NB4 (cell line): Measurements from ENCODE around the gene CACNA1B.

Source experiments
- MYC ChIP-seq: IDR thresholded peaks from 2 replicates; pipeline ENCODE4 v1.6.1; 2011; ENCODE audit warnings: low read depth, low read length
- POLR2A ChIP-seq: IDR thresholded peaks from 2 replicates; pipeline ENCODE4 v1.6.1; 2011; ENCODE audit warnings: mild to moderate bottlenecking; ENCODE audit not compliant: insufficient read length; ENCODE audit errors: extremely low read depth
- TF ChIP-seq, protein P1 (sequence below): IDR thresholded peaks from one replicate; pipeline ENCODE4 v1.5.1; 2012; ENCODE audit warnings: low read depth, low read length
- TF ChIP-seq, protein P2 (sequence below): IDR thresholded peaks from 2 replicates; pipeline ENCODE4 v1.6.1; 2011; ENCODE audit warnings: low read depth, low read length

DNA sequence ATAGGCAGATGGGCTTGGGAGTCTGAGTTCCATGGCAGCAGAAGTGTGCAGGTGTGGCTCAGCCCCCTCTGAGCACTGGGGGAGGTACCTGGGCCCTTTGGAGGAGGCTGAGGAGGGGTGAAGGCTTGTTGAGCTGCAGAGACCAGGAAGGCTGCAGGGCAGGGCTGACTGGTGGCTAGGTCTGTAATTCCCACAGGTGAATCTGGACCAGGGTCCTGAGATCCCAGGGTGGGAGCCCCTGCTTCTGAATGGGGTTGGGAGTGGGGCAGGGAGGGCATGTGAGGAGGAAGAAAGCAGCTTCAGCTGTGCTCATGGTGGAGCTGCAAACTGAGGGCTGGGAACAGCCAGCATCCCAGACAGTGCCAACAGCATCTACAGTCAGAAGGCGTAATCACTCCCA, 111.1 kb downstream of the CACNA1B start:
- TF ChIP-seq, protein P1, sequence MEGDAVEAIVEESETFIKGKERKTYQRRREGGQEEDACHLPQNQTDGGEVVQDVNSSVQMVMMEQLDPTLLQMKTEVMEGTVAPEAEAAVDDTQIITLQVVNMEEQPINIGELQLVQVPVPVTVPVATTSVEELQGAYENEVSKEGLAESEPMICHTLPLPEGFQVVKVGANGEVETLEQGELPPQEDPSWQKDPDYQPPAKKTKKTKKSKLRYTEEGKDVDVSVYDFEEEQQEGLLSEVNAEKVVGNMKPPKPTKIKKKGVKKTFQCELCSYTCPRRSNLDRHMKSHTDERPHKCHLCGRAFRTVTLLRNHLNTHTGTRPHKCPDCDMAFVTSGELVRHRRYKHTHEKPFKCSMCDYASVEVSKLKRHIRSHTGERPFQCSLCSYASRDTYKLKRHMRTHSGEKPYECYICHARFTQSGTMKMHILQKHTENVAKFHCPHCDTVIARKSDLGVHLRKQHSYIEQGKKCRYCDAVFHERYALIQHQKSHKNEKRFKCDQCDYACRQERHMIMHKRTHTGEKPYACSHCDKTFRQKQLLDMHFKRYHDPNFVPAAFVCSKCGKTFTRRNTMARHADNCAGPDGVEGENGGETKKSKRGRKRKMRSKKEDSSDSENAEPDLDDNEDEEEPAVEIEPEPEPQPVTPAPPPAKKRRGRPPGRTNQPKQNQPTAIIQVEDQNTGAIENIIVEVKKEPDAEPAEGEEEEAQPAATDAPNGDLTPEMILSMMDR: no peak
- TF ChIP-seq POLR2A (no peak), MYC (no peak)
- TF ChIP-seq, protein P2, sequence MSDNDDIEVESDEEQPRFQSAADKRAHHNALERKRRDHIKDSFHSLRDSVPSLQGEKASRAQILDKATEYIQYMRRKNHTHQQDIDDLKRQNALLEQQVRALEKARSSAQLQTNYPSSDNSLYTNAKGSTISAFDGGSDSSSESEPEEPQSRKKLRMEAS: no peak
